Ovary (tissue), 3 donors: ENCODE results near the gene CTNND2.

ENCODE experiments used
- EP300 ChIP-seq: sonication (generic); formaldehyde crosslinking; IDR thresholded peaks from one replicate; pipeline ENCODE4 v1.6.1; 2017; ENCODE audit warnings: antibody characterized with exemption
- POLR2A ChIP-seq: fragments of 450-650 bp; IDR thresholded peaks from one replicate; pipeline ENCODE4 v1.6.1; 2017; ENCODE audit warnings: antibody characterized with exemption, mild to moderate bottlenecking, moderate library complexity
- TF ChIP-seq, protein P1 (sequence below), 3 donors: fragments of 450-650 bp in 2 of 3; fragments of 200-600 bp in 1 of 3; IDR thresholded peaks; one replicate each; pipeline versions ENCODE4 v1.5.1 to v1.8.0; 2016 to 2022; ENCODE audit warnings: antibody characterized with exemption in 3 of 3, mild to moderate bottlenecking in 1 of 3
- donor health status: DM: no; HTN: no; CAD: no.

DNA sequence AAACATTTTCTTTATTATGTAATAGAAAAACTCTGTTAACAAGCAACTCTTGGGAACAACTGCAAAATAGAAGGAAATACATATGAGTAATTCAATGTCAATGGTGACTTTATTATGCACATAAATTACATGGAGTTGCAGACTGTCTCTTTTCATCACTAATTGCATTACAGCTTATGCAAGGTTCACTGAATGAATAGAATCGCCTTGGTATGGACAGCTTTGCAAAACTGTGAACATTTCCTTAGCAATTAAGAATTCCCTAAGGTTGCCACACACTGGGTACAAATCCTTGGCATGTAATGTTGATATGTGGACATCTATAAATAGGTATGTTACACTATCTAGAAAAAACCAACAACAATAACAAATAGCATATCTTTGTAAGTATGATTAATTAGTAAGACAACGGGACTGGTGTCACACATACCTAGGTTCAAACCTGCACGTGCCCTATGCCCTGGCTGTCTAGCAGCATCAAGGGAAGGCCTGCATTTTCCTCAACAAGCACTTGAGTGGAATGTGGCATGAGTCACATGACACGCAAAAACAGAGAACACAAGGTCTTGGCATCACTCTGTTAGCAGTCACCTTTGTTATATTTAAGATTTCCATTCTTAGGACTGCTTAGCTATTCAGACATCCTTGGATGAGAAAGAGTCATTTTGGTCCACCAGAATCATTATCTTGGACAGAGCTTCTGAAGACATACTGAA, 263.9 kb downstream of the CTNND2 start:
- TF ChIP-seq, protein P1, sequence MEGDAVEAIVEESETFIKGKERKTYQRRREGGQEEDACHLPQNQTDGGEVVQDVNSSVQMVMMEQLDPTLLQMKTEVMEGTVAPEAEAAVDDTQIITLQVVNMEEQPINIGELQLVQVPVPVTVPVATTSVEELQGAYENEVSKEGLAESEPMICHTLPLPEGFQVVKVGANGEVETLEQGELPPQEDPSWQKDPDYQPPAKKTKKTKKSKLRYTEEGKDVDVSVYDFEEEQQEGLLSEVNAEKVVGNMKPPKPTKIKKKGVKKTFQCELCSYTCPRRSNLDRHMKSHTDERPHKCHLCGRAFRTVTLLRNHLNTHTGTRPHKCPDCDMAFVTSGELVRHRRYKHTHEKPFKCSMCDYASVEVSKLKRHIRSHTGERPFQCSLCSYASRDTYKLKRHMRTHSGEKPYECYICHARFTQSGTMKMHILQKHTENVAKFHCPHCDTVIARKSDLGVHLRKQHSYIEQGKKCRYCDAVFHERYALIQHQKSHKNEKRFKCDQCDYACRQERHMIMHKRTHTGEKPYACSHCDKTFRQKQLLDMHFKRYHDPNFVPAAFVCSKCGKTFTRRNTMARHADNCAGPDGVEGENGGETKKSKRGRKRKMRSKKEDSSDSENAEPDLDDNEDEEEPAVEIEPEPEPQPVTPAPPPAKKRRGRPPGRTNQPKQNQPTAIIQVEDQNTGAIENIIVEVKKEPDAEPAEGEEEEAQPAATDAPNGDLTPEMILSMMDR (IDR thresholded peaks at IDR 0.05): no peak
- TF ChIP-seq POLR2A: no peak
- no peak for TF ChIP-seq EP300
